Ishikawa (cell line): ENCODE data around the gene METTL27.

Experiments
- CREB1 ChIP-seq: IDR thresholded peaks from 2 replicates; pipeline ENCODE4 v1.6.1; 2012; ENCODE audit warnings: low read depth
- EGR1 ChIP-seq: IDR thresholded peaks from 2 replicates; pipeline ENCODE4 v1.6.1; 2012
- RAD21 ChIP-seq: IDR thresholded peaks from 2 replicates; pipeline ENCODE4 v1.6.1; 2012; ENCODE audit warnings: low read depth
- USF1 ChIP-seq: IDR thresholded peaks from 2 replicates; pipeline ENCODE4 v1.6.1; 2012
- YY1 ChIP-seq: IDR thresholded peaks from 2 replicates; pipeline ENCODE4 v1.6.1; 2012; ENCODE audit warnings: low read depth
- ZBTB7A ChIP-seq: IDR thresholded peaks from 2 replicates; pipeline ENCODE4 v1.6.1; 2012; ENCODE audit warnings: low read depth

- no peak for TF ChIP-seq ZBTB7A
- no peak for TF ChIP-seq YY1
- no peak for TF ChIP-seq USF1
- TF ChIP-seq CREB1 = no peak
- no peak for TF ChIP-seq RAD21
- no peak for TF ChIP-seq EGR1
Measured at GRCh38 chr7:73858807-73859206, 16.5 kb upstream of the METTL27 start.
